HepG2 (cell line): Measurements from ENCODE around the gene PTEN. TPM values are rescaled to one million over a fixed set of nuclear protein-coding genes. Genes with fewer than 3 reads are reported as not detected.

Source experiments
- CCDC6 ChIP-seq: sonication (generic); formaldehyde crosslinking; IDR thresholded peaks from 2 replicates; pipeline ENCODE4 v1.8.1; 2022; ENCODE audit warnings: mild to moderate bottlenecking, missing genetic modification reagents, moderate library complexity
- NR2C2 ChIP-seq: sonication (generic); formaldehyde crosslinking; IDR thresholded peaks from 2 replicates; pipeline ENCODE4 v1.4.0; 2020; ENCODE audit warnings: missing genetic modification reagents, mild to moderate bottlenecking, moderate library complexity, borderline replicate concordance
- POLR2G ChIP-seq: fragments of 200-400 bp; formaldehyde crosslinking; IDR thresholded peaks from 2 replicates; pipeline ENCODE4 v1.6.1; 2018; ENCODE audit warnings: mild to moderate bottlenecking, low read depth, low read length, moderate library complexity
- RELA ChIP-seq: sonication (generic); formaldehyde crosslinking; IDR thresholded peaks from 2 replicates; pipeline ENCODE4 v1.4.0; 2020; ENCODE audit warnings: missing genetic modification reagents
- REPIN1 ChIP-seq: sonication (generic); formaldehyde crosslinking; IDR thresholded peaks from 2 replicates; pipeline ENCODE4 v1.8.0; 2022; ENCODE audit warnings: missing genetic modification reagents, low read depth, mild to moderate bottlenecking, borderline replicate concordance
- SMAD3 ChIP-seq: sonication (generic); formaldehyde crosslinking; IDR thresholded peaks from 2 replicates; pipeline ENCODE4 v1.4.0; 2020; ENCODE audit warnings: missing genetic modification reagents
- SP140L ChIP-seq: sonication (generic); formaldehyde crosslinking; IDR thresholded peaks from 2 replicates; pipeline ENCODE4 v1.4.0; 2020; ENCODE audit warnings: missing genetic modification reagents, borderline replicate concordance
- WIZ ChIP-seq: sonication (generic); formaldehyde crosslinking; IDR thresholded peaks from 2 replicates; pipeline ENCODE4 v1.5.1; 2020; ENCODE audit warnings: mild to moderate bottlenecking, missing genetic modification reagents
- YEATS2 ChIP-seq: sonication (generic); formaldehyde crosslinking; IDR thresholded peaks from 2 replicates; pipeline ENCODE4 v1.4.0; 2020; ENCODE audit warnings: missing genetic modification reagents, borderline replicate concordance
- ZEB1 ChIP-seq: IDR thresholded peaks from 2 replicates; pipeline ENCODE4 v1.6.1; 2012; ENCODE audit warnings: mild to moderate bottlenecking, low read depth, inconsistent platforms; ENCODE audit not compliant: insufficient replicate concordance
- ZFX ChIP-seq: sonication (generic); formaldehyde crosslinking; IDR thresholded peaks from 2 replicates; pipeline ENCODE4 v1.4.0; 2020; ENCODE audit warnings: mild to moderate bottlenecking, low read depth, missing genetic modification reagents, moderate library complexity
- ZNF136 ChIP-seq: sonication (generic); formaldehyde crosslinking; IDR thresholded peaks from 2 replicates; pipeline ENCODE4 v1.8.1; 2022; ENCODE audit warnings: low read depth, mild to moderate bottlenecking, moderate library complexity, missing genetic modification reagents
- ZNF138 ChIP-seq: sonication (generic); formaldehyde crosslinking; IDR thresholded peaks from 2 replicates; pipeline ENCODE4 v1.5.0; 2020; ENCODE audit warnings: mild to moderate bottlenecking, low read depth, missing genetic modification reagents
- ZNF20 ChIP-seq: sonication (generic); formaldehyde crosslinking; IDR thresholded peaks from 2 replicates; pipeline ENCODE4 v1.4.0; 2020; ENCODE audit warnings: mild to moderate bottlenecking, moderate library complexity, missing genetic modification reagents
- ZNF230 ChIP-seq: sonication (generic); formaldehyde crosslinking; IDR thresholded peaks from 2 replicates; pipeline ENCODE4 v1.4.0; 2020; ENCODE audit warnings: mild to moderate bottlenecking, missing genetic modification reagents
- ZNF256 ChIP-seq: sonication (generic); formaldehyde crosslinking; conservative IDR thresholded peaks from 2 replicates; pipeline ENCODE4 v1.4.0; 2020; ENCODE audit warnings: missing genetic modification reagents
- ZNF274 ChIP-seq: sonication (generic); formaldehyde crosslinking; IDR thresholded peaks from 2 replicates; pipeline ENCODE4 v1.5.1; 2020; ENCODE audit warnings: mild to moderate bottlenecking, missing genetic modification reagents
- ZNF34 ChIP-seq: sonication (generic); formaldehyde crosslinking; IDR thresholded peaks from 2 replicates; pipeline ENCODE4 v1.4.0; 2020; ENCODE audit warnings: mild to moderate bottlenecking, missing genetic modification reagents, borderline replicate concordance
- polyA plus RNA-seq, 8 experiments: library from polyadenylated mRNA; depleted of rRNA in 3 of 8; stranded (reverse) in 7 of 8; unstranded in 1 of 8; fragments of >200 nt; fragmentation: Illumina TruSeq in 4 of 8; extraction: Trizol in 4 of 8; gene quantifications; 2 replicates each; pipeline versions ENCODE4 v1.2.1 to v1.2.3, GENCODE V29; 2011 to 2016; ENCODE audit warnings: low read depth in 4 of 8, missing spikeins in 1 of 8, mixed read lengths in 1 of 8; ENCODE audit not compliant: insufficient read depth in 1 of 8
- total RNA-seq, 5 experiments: library from RNA; depleted of rRNA; stranded (reverse); fragments of >200 nt; fragmentation: Illumina TruSeq; extraction: Trizol; gene quantifications; 2 replicates each; pipeline ENCODE4 v1.2.3, GENCODE V29; 2016; ENCODE audit warnings: low read depth in 1 of 5
- TF ChIP-seq, protein P1 (sequence below): sonication (generic); formaldehyde crosslinking; IDR thresholded peaks from 2 replicates; pipeline ENCODE4 v1.8.0; 2023; ENCODE audit warnings: mild to moderate bottlenecking, missing genetic modification reagents
- TF ChIP-seq, protein P2 (sequence below): sonication (generic); formaldehyde crosslinking; IDR thresholded peaks from 2 replicates; pipeline ENCODE4 v1.4.0; 2020; ENCODE audit warnings: mild to moderate bottlenecking, missing genetic modification reagents
- TF ChIP-seq, protein P3 (sequence below): sonication (generic); formaldehyde crosslinking; IDR thresholded peaks from 2 replicates; pipeline ENCODE4 v1.4.0; 2020; ENCODE audit warnings: mild to moderate bottlenecking, low read depth, missing genetic modification reagents
- TF ChIP-seq, protein P4 (sequence below): sonication (generic); formaldehyde crosslinking; IDR thresholded peaks from 2 replicates; pipeline ENCODE4 v1.5.1; 2020; ENCODE audit warnings: missing genetic modification reagents, mild to moderate bottlenecking, borderline replicate concordance
- TF ChIP-seq, protein P5 (sequence below): sonication (generic); formaldehyde crosslinking; IDR thresholded peaks from 2 replicates; pipeline ENCODE4 v1.4.0; 2020; ENCODE audit warnings: missing genetic modification reagents, borderline replicate concordance

The PTEN gene
- total and polyA plus RNA-seq, 2 of the 13 experiments (the other 11 are each of a cell fraction or from before 2014, with no cell fraction given): 30.3 to 61.3 TPM

DNA sequence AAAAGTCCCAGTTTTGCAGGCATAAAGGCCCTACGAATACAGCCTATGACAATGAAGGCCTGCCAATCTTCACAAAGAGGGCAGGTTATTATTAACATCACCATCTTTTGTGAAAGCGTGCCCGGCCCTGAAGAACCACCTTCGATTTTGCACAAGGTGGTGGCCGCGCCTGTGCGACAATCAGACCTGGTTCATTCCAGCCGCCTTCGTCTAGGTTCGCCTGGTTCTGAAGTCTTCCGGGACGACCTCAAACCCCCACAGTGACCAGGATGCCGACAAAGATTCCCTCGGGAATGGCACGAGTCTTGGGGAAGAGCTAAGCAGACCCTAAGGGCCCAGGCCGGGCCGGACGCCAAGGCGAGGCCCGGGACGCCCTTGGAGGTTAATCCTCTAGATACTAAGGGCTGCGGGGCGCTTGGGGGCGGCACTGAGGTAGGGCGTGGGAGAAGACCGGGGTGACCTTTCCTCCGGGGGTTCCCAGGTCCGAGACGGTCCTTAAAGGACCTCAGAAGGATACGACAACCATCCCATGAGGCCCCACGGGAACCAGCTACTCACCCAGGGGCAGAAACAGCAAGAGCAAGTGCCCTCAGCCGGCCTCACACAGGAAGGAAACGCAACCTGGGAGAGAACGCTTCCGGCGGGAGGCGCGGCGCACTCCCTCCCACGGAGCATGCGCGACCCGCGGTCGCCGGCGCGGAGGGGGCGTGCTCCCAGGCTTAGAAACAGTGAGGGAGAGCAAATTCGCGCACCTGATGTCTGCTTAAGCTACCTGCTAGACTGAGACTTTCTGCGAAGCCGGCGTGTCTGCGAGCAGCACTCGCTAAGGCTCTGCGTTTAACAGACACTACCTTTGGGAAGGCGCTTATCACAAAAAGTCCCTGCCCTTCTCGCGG lies 45.6 kb upstream of the PTEN start, which contains the start of gene ATAD1 (continued):
- TF ChIP-seq, protein P1, sequence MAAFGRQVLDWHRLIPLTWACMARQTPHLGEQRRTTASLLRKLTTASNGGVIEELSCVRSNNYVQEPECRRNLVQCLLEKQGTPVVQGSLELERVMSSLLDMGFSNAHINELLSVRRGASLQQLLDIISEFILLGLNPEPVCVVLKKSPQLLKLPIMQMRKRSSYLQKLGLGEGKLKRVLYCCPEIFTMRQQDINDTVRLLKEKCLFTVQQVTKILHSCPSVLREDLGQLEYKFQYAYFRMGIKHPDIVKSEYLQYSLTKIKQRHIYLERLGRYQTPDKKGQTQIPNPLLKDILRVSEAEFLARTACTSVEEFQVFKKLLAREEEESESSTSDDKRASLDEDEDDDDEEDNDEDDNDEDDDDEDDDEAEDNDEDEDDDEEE (CRISPR knock-in tag): peak; percentile 45; the same call in 1 of the 2 replicates
- TF ChIP-seq RELA (CRISPR knock-in tag) (0 out of 2 replicates have a peak, but pooled peaks have one; percentile 25), SP140L (CRISPR knock-in tag) (no peak), CCDC6 (CRISPR knock-in tag) (no peak), REPIN1 (CRISPR knock-in tag) (peak; percentile 63; the same call in 1 of the 2 replicates), SMAD3 (CRISPR knock-in tag) (0 out of 2 replicates have a peak, but pooled peaks have one; percentile 36), ZFX (CRISPR knock-in tag) (peak; percentile 97), YEATS2 (CRISPR knock-in tag) (peak; percentile 83), ZNF136 (CRISPR knock-in tag) (peak; percentile 23; the same call in 1 of the 2 replicates), ZNF274 (CRISPR knock-in tag) (peak; percentile 36; the same call in 1 of the 2 replicates), ZNF138 (CRISPR knock-in tag) (no peak; the same call in 1 of the 2 replicates), NR2C2 (CRISPR knock-in tag) (peak; percentile 99), ZEB1 (peak; percentile 61), POLR2G (peak; percentile 91), ZNF230 (CRISPR knock-in tag) (peak; percentile 62; the same call in 1 of the 2 replicates), ZNF256 (0 out of 2 replicates have a peak, but pooled peaks have one; percentile 29), WIZ (peak; percentile 53; the same call in 1 of the 2 replicates), ZNF34 (CRISPR knock-in tag) (no peak), ZNF20 (peak; percentile 58; the same call in 1 of the 2 replicates)
- TF ChIP-seq, protein P2, sequence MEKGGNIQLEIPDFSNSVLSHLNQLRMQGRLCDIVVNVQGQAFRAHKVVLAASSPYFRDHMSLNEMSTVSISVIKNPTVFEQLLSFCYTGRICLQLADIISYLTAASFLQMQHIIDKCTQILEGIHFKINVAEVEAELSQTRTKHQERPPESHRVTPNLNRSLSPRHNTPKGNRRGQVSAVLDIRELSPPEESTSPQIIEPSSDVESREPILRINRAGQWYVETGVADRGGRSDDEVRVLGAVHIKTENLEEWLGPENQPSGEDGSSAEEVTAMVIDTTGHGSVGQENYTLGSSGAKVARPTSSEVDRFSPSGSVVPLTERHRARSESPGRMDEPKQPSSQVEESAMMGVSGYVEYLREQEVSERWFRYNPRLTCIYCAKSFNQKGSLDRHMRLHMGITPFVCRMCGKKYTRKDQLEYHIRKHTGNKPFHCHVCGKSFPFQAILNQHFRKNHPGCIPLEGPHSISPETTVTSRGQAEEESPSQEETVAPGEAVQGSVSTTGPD (CRISPR knock-in tag): 0 out of 2 replicates have a peak, but pooled peaks have one; percentile 59
- TF ChIP-seq, protein P3, sequence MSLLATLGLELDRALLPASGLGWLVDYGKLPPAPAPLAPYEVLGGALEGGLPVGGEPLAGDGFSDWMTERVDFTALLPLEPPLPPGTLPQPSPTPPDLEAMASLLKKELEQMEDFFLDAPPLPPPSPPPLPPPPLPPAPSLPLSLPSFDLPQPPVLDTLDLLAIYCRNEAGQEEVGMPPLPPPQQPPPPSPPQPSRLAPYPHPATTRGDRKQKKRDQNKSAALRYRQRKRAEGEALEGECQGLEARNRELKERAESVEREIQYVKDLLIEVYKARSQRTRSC (CRISPR knock-in tag): 0 out of 2 replicates have a peak, but pooled peaks have one; percentile 46
- TF ChIP-seq, protein P4, sequence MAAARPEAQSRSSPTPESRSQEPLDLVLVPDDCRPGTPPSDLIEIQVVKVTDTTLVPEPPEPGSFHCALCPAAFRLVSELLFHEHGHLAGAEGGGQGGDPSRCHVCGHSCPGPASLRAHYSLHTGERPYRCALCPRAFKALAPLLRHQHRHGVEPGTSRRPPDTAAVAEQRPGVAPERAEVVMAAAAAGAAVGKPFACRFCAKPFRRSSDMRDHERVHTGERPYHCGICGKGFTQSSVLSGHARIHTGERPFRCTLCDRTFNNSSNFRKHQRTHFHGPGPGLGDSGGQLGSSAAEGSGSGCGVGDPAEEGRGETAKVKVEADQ: 0 out of 2 replicates have a peak, but pooled peaks have one; percentile 44
- TF ChIP-seq, protein P5, sequence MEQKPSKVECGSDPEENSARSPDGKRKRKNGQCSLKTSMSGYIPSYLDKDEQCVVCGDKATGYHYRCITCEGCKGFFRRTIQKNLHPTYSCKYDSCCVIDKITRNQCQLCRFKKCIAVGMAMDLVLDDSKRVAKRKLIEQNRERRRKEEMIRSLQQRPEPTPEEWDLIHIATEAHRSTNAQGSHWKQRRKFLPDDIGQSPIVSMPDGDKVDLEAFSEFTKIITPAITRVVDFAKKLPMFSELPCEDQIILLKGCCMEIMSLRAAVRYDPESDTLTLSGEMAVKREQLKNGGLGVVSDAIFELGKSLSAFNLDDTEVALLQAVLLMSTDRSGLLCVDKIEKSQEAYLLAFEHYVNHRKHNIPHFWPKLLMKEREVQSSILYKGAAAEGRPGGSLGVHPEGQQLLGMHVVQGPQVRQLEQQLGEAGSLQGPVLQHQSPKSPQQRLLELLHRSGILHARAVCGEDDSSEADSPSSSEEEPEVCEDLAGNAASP: peak; percentile 87
